Karpas-422 (cell line): Measurements from ENCODE around the gene ADAP1. TPM values are rescaled to one million over a fixed set of nuclear protein-coding genes. Genes with fewer than 3 reads are reported as not detected.

ENCODE experiments used
- DNase-seq: peaks from one replicate; pipeline ENCODE4 v3.0.0-alpha.2; 2015
- H2AFZ ChIP-seq: fragments of 200-600 bp; sonication (generic); 2 replicates; pipeline ENCODE4 v1.6.1; 2014; ENCODE audit warnings: antibody characterized with exemption, low read length, mixed read lengths
- H3K27ac ChIP-seq: fragments of 200-600 bp; sonication (generic); 2 replicates; pipeline ENCODE4 v1.5.1; 2014; ENCODE audit warnings: mild to moderate bottlenecking, low read length, moderate library complexity
- H3K27me3 ChIP-seq: fragments of 200-600 bp; sonication (generic); 2 replicates; pipeline ENCODE4 v1.6.1; 2014; ENCODE audit warnings: low read length, mixed read lengths
- H3K36me3 ChIP-seq: fragments of 200-600 bp; sonication (generic); 2 replicates; pipeline ENCODE4 v1.6.1; 2014; ENCODE audit warnings: low read length, mixed read lengths; ENCODE audit not compliant: insufficient read depth
- H3K4me1 ChIP-seq: fragments of 200-600 bp; sonication (generic); 2 replicates; pipeline ENCODE4 v1.6.1; 2014; ENCODE audit warnings: mild to moderate bottlenecking, low read length, mixed read lengths
- H3K4me2 ChIP-seq: fragments of 200-600 bp; sonication (generic); 2 replicates; pipeline ENCODE4 v1.6.1; 2014; ENCODE audit warnings: low read length, low read depth, mild to moderate bottlenecking; ENCODE audit not compliant: poor library complexity, severe bottlenecking
- H3K4me3 ChIP-seq: fragments of 200-600 bp; sonication (generic); 2 replicates; pipeline ENCODE4 v1.5.1; 2014; ENCODE audit warnings: mild to moderate bottlenecking, antibody characterized with exemption, low read length, mixed read lengths
- H3K79me2 ChIP-seq: fragments of 200-600 bp; sonication (generic); 2 replicates; pipeline ENCODE4 v1.6.1; 2014; ENCODE audit warnings: mild to moderate bottlenecking, low read length, mixed read lengths
- H3K9ac ChIP-seq: fragments of 200-600 bp; sonication (generic); 2 replicates; pipeline ENCODE4 v1.6.0; 2014; ENCODE audit warnings: low read length
- H3K9me2 ChIP-seq: fragments of 200-600 bp; sonication (generic), shearing (Covaris generic); replicated peaks from 2 replicates; pipeline ENCODE4 v1.6.0; 2014; ENCODE audit warnings: mild to moderate bottlenecking, low read length, moderate library complexity; ENCODE audit not compliant: insufficient read depth
- H3K9me3 ChIP-seq: fragments of 300-700, 200-600 bp; sonication (generic); 2 replicates; pipeline ENCODE4 v1.6.1; 2014; ENCODE audit warnings: low read length, mixed read lengths
- H4K20me1 ChIP-seq: fragments of 200-600 bp; sonication (generic); 2 replicates; pipeline ENCODE4 v1.6.1; 2014; ENCODE audit warnings: mild to moderate bottlenecking, antibody characterized with exemption, low read length, low read depth; ENCODE audit not compliant: insufficient read depth
- total RNA-seq: library from RNA; depleted of rRNA; stranded (reverse); fragments of >200 nt; shearing (Covaris generic); gene quantifications from 2 replicates; pipeline ENCODE4 v1.2.3, GENCODE V29; 2014; ENCODE audit warnings: low replicate concordance

The ADAP1 gene
- total RNA-seq, 1 experiment from 2014 or later: not detected

DNA sequence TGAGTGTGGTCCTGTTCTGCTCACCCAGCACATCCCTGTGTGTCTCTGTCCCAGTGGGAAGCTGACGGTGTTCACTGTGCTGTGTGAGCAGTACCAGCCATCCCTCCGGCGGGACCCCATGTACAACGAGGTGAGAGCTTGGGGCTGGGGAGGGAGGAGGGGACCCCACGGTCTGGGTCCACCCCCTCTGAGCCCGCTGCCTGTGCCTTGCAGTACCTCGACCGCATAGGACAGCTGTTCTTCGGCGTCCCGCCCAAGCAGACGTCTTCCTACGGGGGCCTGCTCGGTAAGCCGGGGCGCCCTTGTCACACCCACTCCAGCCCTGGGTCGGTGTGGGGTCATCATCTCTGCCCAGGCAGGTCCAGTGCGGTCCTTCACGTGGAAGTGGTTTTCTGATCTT, 60.8 kb downstream of the ADAP1 start:
- H3K9me2 ChIP-seq: no peaks in the 10 kb centered on the region
- no peak overlapping the region for H3K4me2 ChIP-seq
- no peak overlapping the region for H3K9ac ChIP-seq
- H3K4me1 ChIP-seq: no peaks in the 10 kb centered on the region
- H3K27me3 ChIP-seq: no peaks in the 10 kb centered on the region
- peaks cover 2% of the 10 kb centered on the region for H3K36me3 ChIP-seq
- DNase-seq: no peak
- 0 out of 2 replicates have a peak, but pooled peaks cover 3% of the 10 kb centered on the region for H4K20me1 ChIP-seq
- no peak overlapping the region for H2AFZ ChIP-seq
- no peaks in the 10 kb centered on the region for H3K9me3 ChIP-seq
- H3K4me3 ChIP-seq: no peak overlapping the region
- H3K79me2 ChIP-seq: no peaks in the 10 kb centered on the region
- H3K27ac ChIP-seq: no peak overlapping the region

DNA sequence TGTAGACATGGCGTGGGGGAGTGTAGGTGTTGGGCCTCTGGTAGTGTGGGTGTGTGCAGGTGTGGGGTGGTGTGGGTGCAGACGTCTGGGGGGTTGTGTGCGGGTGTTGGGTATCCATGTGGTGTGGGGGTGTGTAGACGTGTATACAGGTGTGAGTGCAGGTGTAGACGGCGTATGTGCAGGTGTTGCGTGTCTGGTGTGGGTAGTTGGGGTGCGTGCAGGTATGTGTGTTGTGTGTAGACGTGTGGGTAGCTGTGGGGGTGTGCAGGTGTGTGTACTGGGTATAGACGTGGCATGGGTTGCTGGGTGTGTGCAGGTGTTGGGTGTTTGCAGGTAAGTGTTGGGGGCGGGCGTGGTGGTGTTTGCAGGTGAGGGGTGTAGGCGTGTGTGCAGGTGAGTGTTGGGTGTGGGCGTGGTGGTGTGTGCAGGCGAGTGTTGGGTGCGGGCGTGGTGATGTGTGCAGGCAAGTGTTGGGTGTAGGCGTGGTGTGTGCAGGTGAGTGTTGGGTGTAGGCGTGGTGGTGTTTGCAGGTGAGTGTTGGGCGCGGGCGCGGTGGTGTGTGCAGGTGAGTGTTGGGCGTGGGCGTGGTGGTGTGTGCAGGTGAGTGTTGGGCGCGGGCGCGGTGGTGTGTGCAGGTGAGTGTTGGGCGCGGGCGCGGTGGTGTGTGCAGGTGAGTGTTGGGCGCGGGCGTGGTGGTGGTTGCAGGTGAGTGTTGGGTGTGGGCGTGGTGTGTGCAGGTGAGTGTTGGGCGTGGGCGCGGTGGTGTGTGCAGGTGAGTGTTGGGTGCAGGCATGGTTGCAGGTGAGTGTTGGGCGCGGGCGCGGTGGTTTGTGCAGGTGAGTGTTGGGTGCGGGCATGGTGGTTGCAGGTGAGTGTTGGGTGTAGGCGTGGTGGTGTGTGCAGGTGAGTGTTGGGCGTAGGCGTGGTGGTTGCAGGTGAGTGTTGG, 61.6 kb downstream of the ADAP1 start:
- Histone ChIP-seq H3K9me2 (no peaks in the 10 kb centered on the region), H4K20me1 (0 out of 2 replicates have a peak, but pooled peaks cover 3% of the 10 kb centered on the region), H3K27me3 (no peaks in the 10 kb centered on the region), H3K9me3 (no peaks in the 10 kb centered on the region), H3K4me1 (no peaks in the 10 kb centered on the region), H3K9ac (no peak overlapping the region), H2AFZ (no peak overlapping the region), H3K4me2 (no peak overlapping the region), H3K27ac (no peak overlapping the region), H3K36me3 (peaks cover 2% of the 10 kb centered on the region), H3K4me3 (no peak overlapping the region), H3K79me2 (no peaks in the 10 kb centered on the region)
- DNase-seq: no peak

DNA sequence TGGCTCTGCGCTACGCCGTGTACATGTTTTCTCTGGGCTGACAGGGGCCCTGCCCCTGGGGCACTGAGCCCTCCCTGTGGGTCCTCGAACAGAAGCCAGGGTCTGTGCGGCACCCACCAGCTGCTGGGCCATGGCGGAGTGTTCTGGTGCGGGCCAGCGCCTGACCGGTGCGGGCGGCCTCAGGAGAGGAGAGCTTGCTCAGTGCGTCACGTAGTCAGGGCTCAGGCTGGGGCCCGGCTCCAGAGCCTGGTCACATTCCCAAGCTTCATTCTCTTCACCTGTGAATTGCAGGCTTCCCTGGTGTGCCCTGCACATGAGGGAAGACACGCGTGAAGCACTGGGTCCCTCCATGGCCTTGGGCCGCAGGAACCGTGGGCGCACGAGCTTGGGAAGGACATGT, 62.7 kb downstream of the ADAP1 start:
- no peaks in the 10 kb centered on the region for H3K79me2 ChIP-seq
- no peaks in the 10 kb centered on the region for H3K9me2 ChIP-seq
- H3K9me3 ChIP-seq: no peaks in the 10 kb centered on the region
- DNase-seq: no peak
- H3K36me3 ChIP-seq: peaks cover 2% of the 10 kb centered on the region
- no peak overlapping the region for H3K27ac ChIP-seq
- no peak overlapping the region for H3K4me2 ChIP-seq
- H3K4me3 ChIP-seq: no peak overlapping the region
- H3K4me1 ChIP-seq: no peaks in the 10 kb centered on the region
- H2AFZ ChIP-seq: no peak overlapping the region
- no peak overlapping the region for H3K9ac ChIP-seq
- no peaks in the 10 kb centered on the region for H3K27me3 ChIP-seq
- 0 out of 2 replicates have a peak, but pooled peaks cover 3% of the 10 kb centered on the region for H4K20me1 ChIP-seq

DNA sequence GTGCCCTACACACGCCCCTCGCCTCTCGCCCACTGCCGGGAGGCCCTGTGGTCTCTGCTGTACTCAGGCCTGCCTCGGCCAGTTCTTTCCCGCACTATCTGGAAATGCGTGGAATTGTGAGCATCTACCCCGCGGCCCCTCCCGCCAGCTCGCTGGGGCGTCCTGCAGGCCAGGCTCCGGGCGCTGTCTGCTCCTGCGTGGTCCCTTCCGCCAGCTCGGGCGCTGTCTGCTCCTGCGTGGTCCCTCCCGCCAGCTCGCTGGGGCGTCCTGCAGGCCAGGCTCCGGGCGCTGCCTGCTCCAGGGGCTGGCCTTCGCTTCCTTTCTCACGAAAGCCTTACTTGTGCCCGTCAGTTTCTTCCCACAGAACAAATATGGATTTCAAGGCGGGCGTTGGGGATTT, 63.2 kb downstream of the ADAP1 start:
- H4K20me1 ChIP-seq: peaks cover 9% of the 10 kb centered on the region; the same call in 1 of the 2 replicates
- DNase-seq: no peak

DNA sequence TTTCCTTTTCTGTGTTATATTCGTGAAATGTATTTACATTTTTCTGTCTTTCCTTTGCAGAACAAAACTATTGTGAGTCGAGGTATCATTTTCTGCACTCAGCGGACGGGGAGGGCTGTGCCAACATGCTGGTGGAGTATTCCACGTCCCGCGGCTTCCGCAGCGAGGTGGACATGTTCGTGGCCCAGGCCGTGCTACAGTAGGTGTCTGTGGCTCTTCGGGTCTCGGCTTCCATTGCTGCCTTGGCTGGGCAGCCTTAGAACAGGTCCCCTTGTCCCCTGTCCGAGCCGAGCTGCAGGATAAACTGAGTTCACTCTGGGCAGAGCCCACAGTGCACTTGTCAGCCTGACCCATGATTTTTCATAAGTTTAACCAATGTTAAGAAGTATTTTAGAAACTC, 63.6 kb downstream of the ADAP1 start:
- H3K4me3 ChIP-seq: no peak overlapping the region
- peaks cover 2% of the 10 kb centered on the region for H3K36me3 ChIP-seq
- peaks cover 5% of the 10 kb centered on the region for H3K79me2 ChIP-seq
- H4K20me1 ChIP-seq: peaks cover 9% of the 10 kb centered on the region; the same call in 1 of the 2 replicates
- H3K9me2 ChIP-seq: no peaks in the 10 kb centered on the region
- H3K9me3 ChIP-seq: no peaks in the 10 kb centered on the region
- H3K4me1 ChIP-seq: no peaks in the 10 kb centered on the region
- no peak overlapping the region for H3K4me2 ChIP-seq
- no peak overlapping the region for H2AFZ ChIP-seq
- no peak overlapping the region for H3K9ac ChIP-seq
- DNase-seq: no peak
- no peaks in the 10 kb centered on the region for H3K27me3 ChIP-seq
- H3K27ac ChIP-seq: no peak overlapping the region

More for the DNA sequence above, 63.2 kb downstream of the ADAP1 start:
- Histone ChIP-seq H3K4me1 (no peaks in the 10 kb centered on the region), H3K27ac (no peak overlapping the region), H3K36me3 (peaks cover 2% of the 10 kb centered on the region), H3K4me2 (no peak overlapping the region), H3K9me2 (no peaks in the 10 kb centered on the region), H3K79me2 (peaks cover 1% of the 10 kb centered on the region), H2AFZ (no peak overlapping the region), H3K4me3 (no peak overlapping the region), H3K9ac (no peak overlapping the region), H3K9me3 (no peaks in the 10 kb centered on the region), H3K27me3 (no peaks in the 10 kb centered on the region)

DNA sequence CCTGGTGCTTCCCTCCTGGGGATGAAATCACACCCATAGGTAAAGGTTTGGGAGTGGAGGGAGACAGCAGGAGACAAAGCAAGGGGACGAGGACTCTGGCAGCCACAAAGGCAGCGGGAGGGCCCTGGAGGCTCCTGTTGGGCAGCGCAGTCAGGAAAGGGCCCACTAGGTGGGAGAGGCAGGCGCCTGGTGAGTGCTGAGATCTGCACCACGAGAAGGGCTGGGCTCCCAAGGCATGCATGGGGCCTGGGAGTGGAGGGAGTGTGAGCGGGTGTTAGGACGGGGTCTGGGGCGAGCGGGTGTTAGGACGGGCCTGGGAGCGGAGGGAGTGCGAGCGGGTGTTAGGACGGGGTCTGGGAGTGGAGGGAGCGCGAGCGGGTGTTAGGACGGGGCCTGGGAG, 65.1 kb downstream of the ADAP1 start:
- H3K79me2 ChIP-seq: peaks cover 20% of the 10 kb centered on the region
- peaks cover 9% of the 10 kb centered on the region; the same call in 1 of the 2 replicates for H4K20me1 ChIP-seq
- peaks cover 2% of the 10 kb centered on the region for H3K36me3 ChIP-seq

DNA sequence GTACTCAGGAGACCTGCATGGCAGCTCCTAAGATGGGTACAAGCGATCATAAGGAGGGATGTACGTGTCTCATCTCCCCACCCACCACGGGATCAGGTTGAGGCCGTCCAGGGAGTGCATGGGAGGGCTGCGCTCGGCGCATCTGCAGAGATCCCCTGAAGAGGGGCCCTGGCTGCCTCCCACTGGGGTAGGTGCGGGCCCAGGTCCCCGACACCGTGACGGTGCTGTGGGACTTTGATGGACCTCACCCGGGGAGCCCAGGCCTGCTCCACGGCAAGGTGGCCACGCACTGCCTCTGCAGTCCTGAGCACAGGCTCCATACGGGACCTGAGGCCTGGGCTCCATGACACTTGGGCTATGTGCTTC, 65.5 kb downstream of the ADAP1 start:
- DNase-seq: no peak
- no peak overlapping the region for H3K27ac ChIP-seq
- no peaks in the 10 kb centered on the region for H3K27me3 ChIP-seq
- H3K9me3 ChIP-seq: no peaks in the 10 kb centered on the region
- no peaks in the 10 kb centered on the region for H3K9me2 ChIP-seq
- no peak overlapping the region for H2AFZ ChIP-seq
- H4K20me1 ChIP-seq: peaks cover 9% of the 10 kb centered on the region; the same call in 1 of the 2 replicates
- H3K4me2 ChIP-seq: no peak overlapping the region
- H3K9ac ChIP-seq: no peak overlapping the region
- H3K36me3 ChIP-seq: peaks cover 2% of the 10 kb centered on the region
- no peaks in the 10 kb centered on the region for H3K4me1 ChIP-seq
- peaks cover 24% of the 10 kb centered on the region for H3K79me2 ChIP-seq
- H3K4me3 ChIP-seq: no peak overlapping the region

More for the DNA sequence above, 65.1 kb downstream of the ADAP1 start:
- Histone ChIP-seq H3K27ac (no peak overlapping the region), H3K9ac (no peak overlapping the region), H3K27me3 (no peaks in the 10 kb centered on the region), H3K4me2 (no peak overlapping the region), H3K9me2 (no peaks in the 10 kb centered on the region), H3K9me3 (no peaks in the 10 kb centered on the region), H2AFZ (no peak overlapping the region), H3K4me1 (no peaks in the 10 kb centered on the region), H3K4me3 (no peak overlapping the region)
- DNase-seq: no peak

DNA sequence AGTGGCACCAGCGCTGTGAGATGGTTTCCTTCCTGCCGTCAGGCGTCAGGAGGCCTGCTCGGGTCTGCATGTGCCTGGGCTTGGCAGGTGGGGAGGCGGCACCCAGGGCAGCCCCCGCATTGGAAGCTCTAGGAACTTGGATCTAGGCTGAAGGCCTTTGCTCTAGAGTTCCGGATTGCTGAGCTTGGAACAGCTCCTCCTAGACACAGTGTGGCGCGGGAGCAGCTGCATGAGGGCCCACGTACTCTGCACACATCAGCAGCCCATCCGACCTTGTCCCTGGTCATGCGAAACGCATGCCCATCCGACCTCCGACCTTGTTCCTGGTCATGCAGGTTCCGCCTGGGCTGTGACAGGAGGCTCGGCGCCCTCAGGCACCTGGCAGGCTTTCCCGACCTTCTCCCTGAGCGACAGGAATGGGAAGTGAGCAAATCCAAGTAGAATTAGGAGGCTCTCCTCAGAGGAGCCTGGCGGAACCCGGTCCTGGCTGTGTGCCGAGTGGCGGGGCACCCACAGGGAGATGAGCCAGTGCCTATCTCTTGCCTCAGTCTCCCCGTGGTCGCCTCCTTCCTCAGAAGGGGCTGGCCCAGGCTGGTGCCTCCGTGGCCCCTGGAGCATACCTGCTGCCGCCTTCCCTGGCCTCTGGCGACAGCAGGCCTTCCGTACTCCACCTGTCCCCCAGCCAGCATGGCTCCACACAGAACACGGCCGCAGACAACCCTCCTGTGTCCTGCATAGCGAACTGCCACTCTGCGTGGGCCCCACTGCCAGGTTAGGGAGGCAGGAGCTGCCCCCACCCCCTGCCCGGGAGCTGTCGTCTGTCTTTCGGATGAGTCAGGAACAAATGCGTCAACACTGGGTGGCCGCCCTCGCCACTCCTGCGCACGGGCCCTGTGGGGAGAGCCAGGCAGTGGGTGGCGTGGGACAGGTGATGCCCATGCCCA, 66.1 kb downstream of the ADAP1 start:
- Histone ChIP-seq H3K4me2 (no peak overlapping the region), H3K4me3 (no peak overlapping the region), H3K27me3 (no peaks in the 10 kb centered on the region), H3K9me3 (no peaks in the 10 kb centered on the region), H3K36me3 (peaks cover 2% of the 10 kb centered on the region), H3K4me1 (no peaks in the 10 kb centered on the region), H3K9ac (no peak overlapping the region), H3K79me2 (peaks cover 30% of the 10 kb centered on the region), H2AFZ (no peak overlapping the region), H4K20me1 (peaks cover 9% of the 10 kb centered on the region; the same call in 1 of the 2 replicates), H3K9me2 (no peaks in the 10 kb centered on the region), H3K27ac (no peak overlapping the region)
- no peak for DNase-seq
